Activated CD4-positive, CD25-positive, alpha-beta regulatory T cell treated with anti-CD3 and anti-CD28 coated beads, Interleukin-2, amount 50 U/mL, for 24 hours (primary cell): ENCODE data around the gene MEA1.
"Not testable (repeated sequence)": the region's sequence is repeated elsewhere in the genome, so short reads cannot be mapped to it uniquely, and the experiment has no call there.

ENCODE experiments used
- ATAC-seq, 2 donors: fragments of 150-1000 bp; cut with Tn5 transposase; one replicate each; pipeline ENCODE4 v1.10.0; 2021; ENCODE audit warnings: mild to moderate bottlenecking in 1 of 2, moderate library complexity in 1 of 2

The MEA1 gene

GRCh38 chr6:43007126-43007525 lies 6.6 kb downstream of the MEA1 start:
- no peak for ATAC-seq

GRCh38 chr6:43006251-43006650 lies 7.5 kb downstream of the MEA1 start:
- no peak for ATAC-seq

- no peak for ATAC-seq
These were observed 7.9 kb downstream of the MEA1 start for GRCh38 chr6:43005844-43006243.

- ATAC-seq: no peak
These were observed 11.9 kb downstream of the MEA1 start for GRCh38 chr6:43001843-43002242.

GRCh38 chr6:42998205-42998604 lies 15.5 kb downstream of the MEA1 start:
- ATAC-seq: not testable (repeated sequence)

- no peak for ATAC-seq
These were observed 17.2 kb downstream of the MEA1 start for GRCh38 chr6:42996513-42996912.

- no peak for ATAC-seq
These were observed 20.3 kb downstream of the MEA1 start for GRCh38 chr6:42993445-42993844.

GRCh38 chr6:42989923-42990322 lies 23.8 kb downstream of the MEA1 start:
- no peak for ATAC-seq

- no peak for ATAC-seq
These were observed 25.2 kb downstream of the MEA1 start for GRCh38 chr6:42988486-42989020.

- ATAC-seq: no peak
These were observed 26.0 kb downstream of the MEA1 start for GRCh38 chr6:42987533-42988451.

GRCh38 chr6:42984924-42985475 lies 28.7 kb downstream of the MEA1 start:
- no peak for ATAC-seq

GRCh38 chr6:42984001-42984923 lies 29.5 kb downstream of the MEA1 start, which contains the start of gene PPP2R5D:
TSS of gene PPP2R5D (plus strand) at chr6:42984570. CDS start at chr6:42984678, 108 bp downstream.
- peak; percentile 91 to 94 for ATAC-seq

- no peak for ATAC-seq
These were observed 31.9 kb downstream of the MEA1 start for GRCh38 chr6:42981836-42982235.

- peak; percentile 31 to 35 for ATAC-seq
These were observed 34.1 kb downstream of the MEA1 start for GRCh38 chr6:42979523-42980177.

GRCh38 chr6:42978839-42979522 lies 34.8 kb downstream of the MEA1 start, which contains the start of gene PEX6:
TSS of gene PEX6 (minus strand) at chr6:42979181. CDS start at chr6:42979150, 31 bp downstream.
- peak; percentile 93 to 94 for ATAC-seq

- peak in 1 of 2 donors; percentile 1 for ATAC-seq
These were observed 35.3 kb downstream of the MEA1 start for GRCh38 chr6:42978487-42978838.

GRCh38 chr6:42974919-42975505 lies 38.7 kb downstream of the MEA1 start:
- no peak for ATAC-seq

GRCh38 chr6:42973926-42974325 lies 39.8 kb downstream of the MEA1 start:
- no peak for ATAC-seq

- ATAC-seq: no peak
These were observed 41.9 kb downstream of the MEA1 start for GRCh38 chr6:42971746-42972327.

GRCh38 chr6:42970871-42971612 lies 42.7 kb downstream of the MEA1 start:
- peak; percentile 62 to 67 for ATAC-seq
